Peyer's patch (tissue), 4 donors: ENCODE results near the gene KCNAB1.
"Not testable (repeated sequence)": the region's sequence is repeated elsewhere in the genome, so short reads cannot be mapped to it uniquely, and the experiment has no call there.

ENCODE experiments used
- CTCF ChIP-seq, 6 experiments: fragments of 450-650 bp in 4 of 6; fragments of 200-600 bp in 2 of 6; sonication (generic) in 1 of 6; IDR thresholded peaks; one replicate each; pipeline ENCODE4 v1.5.1; 2017 to 2019; ENCODE audit warnings: antibody characterized with exemption in 6 of 6, mild to moderate bottlenecking in 3 of 6, moderate library complexity in 1 of 6
- POLR2A ChIP-seq, 2 donors: fragments of 450-650 bp; IDR thresholded peaks; one replicate each; pipeline ENCODE4 v1.5.1; 2017; ENCODE audit warnings: antibody characterized with exemption in 2 of 2, mild to moderate bottlenecking in 2 of 2, moderate library complexity in 2 of 2

DNA sequence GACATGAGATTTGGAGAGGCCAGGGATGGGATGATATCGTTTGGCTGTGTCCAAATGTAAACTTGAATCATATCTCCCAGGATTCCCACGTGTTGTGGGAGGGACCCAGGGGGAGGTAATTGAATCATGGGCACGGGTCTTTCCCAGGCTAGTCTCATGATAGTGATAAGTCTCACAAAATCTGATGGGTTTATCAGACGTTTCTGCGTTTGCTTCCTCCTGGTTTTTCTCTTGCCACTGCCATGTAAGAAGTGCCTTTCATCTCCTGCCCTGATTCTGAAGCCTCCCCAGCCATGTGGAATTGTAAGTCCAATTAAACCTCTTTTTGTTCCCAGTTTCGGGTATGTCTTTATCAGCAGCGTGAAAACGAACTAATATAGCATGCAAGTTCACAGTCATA, 442.1 kb downstream of the KCNAB1 start:
- not testable (repeated sequence) for TF ChIP-seq CTCF, POLR2A (IDR thresholded peaks at IDR 0.05)
